GM12892 (cell line): ENCODE measurements around the gene ZDHHC14.
A peak's percentile ranks its signal among the peaks of the same experiment; 100 is the strongest.

Experiments
- DNase-seq: peaks from one replicate; pipeline ENCODE4 v3.0.0; 2011; ENCODE audit not compliant: insufficient read length
- FAIRE-seq: peaks from 2 replicates; lab custom pipeline; 2011; peaks lifted over from hg19 to GRCh38; lab: Jason Lieb, UNC
- POLR2A ChIP-seq: IDR thresholded peaks from 2 replicates; pipeline ENCODE4 v1.6.1; 2011; ENCODE audit warnings: low read depth, low read length, control low read depth
- POLR2AphosphoS5 ChIP-seq: IDR thresholded peaks from 2 replicates; pipeline ENCODE4 v1.6.1; 2011; ENCODE audit warnings: low read depth, low read length, control low read depth
- TAF1 ChIP-seq: IDR thresholded peaks from 2 replicates; pipeline ENCODE4 v1.6.1; 2011; ENCODE audit warnings: low read depth, mild to moderate bottlenecking, control low read depth, low read length, borderline replicate concordance

The ZDHHC14 gene

GRCh38 chr6:157366648-157367047, 14.3 kb upstream of the ZDHHC14 start:
- FAIRE-seq, result no peak
- DNase-seq, result no peak
- TF ChIP-seq POLR2AphosphoS5, result no peak
- TF ChIP-seq POLR2A, result no peak
- no peak for TF ChIP-seq TAF1

- no peak for FAIRE-seq
- DNase-seq, result no peak
- TF ChIP-seq POLR2AphosphoS5 (no peak), POLR2A (no peak), TAF1 (no peak)
Measured at GRCh38 chr6:157368359-157369049, 12.5 kb upstream of the ZDHHC14 start.

GRCh38 chr6:157370755-157371154, 10.2 kb upstream of the ZDHHC14 start:
- DNase-seq (no peak), FAIRE-seq (no peak)
- no peak for TF ChIP-seq TAF1
- TF ChIP-seq POLR2AphosphoS5, result no peak
- no peak for TF ChIP-seq POLR2A

GRCh38 chr6:157372501-157373280, 8.3 kb upstream of the ZDHHC14 start:
- DNase-seq (no peak), FAIRE-seq (no peak)
- TF ChIP-seq POLR2A (no peak), POLR2AphosphoS5 (no peak), TAF1 (no peak)

GRCh38 chr6:157374889-157375443, 6.0 kb upstream of the ZDHHC14 start:
- DNase-seq (no peak), FAIRE-seq (no peak)
- no peak for TF ChIP-seq POLR2A

GRCh38 chr6:157376241-157376640, 4.7 kb upstream of the ZDHHC14 start:
- FAIRE-seq (no peak), DNase-seq (no peak)
- TF ChIP-seq POLR2AphosphoS5, result no peak
- TF ChIP-seq POLR2A, result no peak
- TF ChIP-seq TAF1, result no peak

- FAIRE-seq, result no peak
- DNase-seq, result no peak
Measured at GRCh38 chr6:157376706-157377230, 4.2 kb upstream of the ZDHHC14 start.

GRCh38 chr6:157379656-157380457, 1.1 kb upstream of the ZDHHC14 start:
- DNase-seq (peak; percentile 58), FAIRE-seq (peak; percentile 91)
- TF ChIP-seq POLR2AphosphoS5 (no peak), TAF1 (no peak), POLR2A (no peak)

More at GRCh38 chr6:157376706-157377230, 4.2 kb upstream of the ZDHHC14 start:
- TF ChIP-seq TAF1 (no peak), POLR2AphosphoS5 (no peak), POLR2A (no peak)

- DNase-seq (no peak), FAIRE-seq (no peak)
- TF ChIP-seq TAF1 (no peak), POLR2AphosphoS5 (no peak), POLR2A (no peak)
Measured at GRCh38 chr6:157380458-157380778, 572 bp upstream of the ZDHHC14 start.

GRCh38 chr6:157381631-157382621, 936 bp downstream of the ZDHHC14 start:
- DNase-seq (peak; percentile 37), FAIRE-seq (no peak)
- TF ChIP-seq POLR2A (no peak), POLR2AphosphoS5 (no peak), TAF1 (no peak)

GRCh38 chr6:157382821-157383220, 1.8 kb downstream of the ZDHHC14 start:
- FAIRE-seq (no peak), DNase-seq (no peak)
- TF ChIP-seq POLR2A (no peak), TAF1 (no peak), POLR2AphosphoS5 (no peak)
